Gastroesophageal sphincter (tissue), 4 donors: Measurements from ENCODE around the gene OR5K2. TPM values are rescaled to one million over a fixed set of nuclear protein-coding genes. Genes with fewer than 3 reads are reported as not detected.

Experiments used
- ATAC-seq: fragments of 150-250 bp; one replicate; pipeline ENCODE4 v1.9.1; 2016; ENCODE audit warnings: mild to moderate bottlenecking, moderate library complexity
- H3K27ac ChIP-seq, 4 donors: fragments of 200-600 bp; sonication (generic) in 3 of 4; 1 replicate in 3 of 4; 2 replicates in 1 of 4; pipeline ENCODE4 v1.5.1; 2016 to 2019
- H3K27me3 ChIP-seq: fragments of 200-600 bp; sonication (generic); one replicate; pipeline ENCODE4 v1.5.1; 2019
- H3K36me3 ChIP-seq, 2 donors: fragments of 200-600 bp; sonication (generic); one replicate each; pipeline ENCODE4 v1.5.1; 2019; ENCODE audit warnings: control low read depth in 1 of 2
- H3K4me1 ChIP-seq, 3 donors: fragments of 200-600 bp; sonication (generic); 1 replicate in 2 of 3; 2 replicates in 1 of 3; pipeline ENCODE4 v1.5.1; 2016 to 2019; ENCODE audit warnings: control low read depth in 2 of 3
- H3K4me3 ChIP-seq, 2 donors: fragments of 200-600 bp; sonication (generic); one replicate each; pipeline ENCODE4 v1.5.1; 2019; ENCODE audit warnings: mild to moderate bottlenecking in 1 of 2, moderate library complexity in 1 of 2
- H3K9me3 ChIP-seq, 3 donors: fragments of 200-600 bp; sonication (generic); one replicate each; pipeline ENCODE4 v1.5.1; 2017 to 2019; ENCODE audit warnings: control low read depth in 2 of 3
- CTCF ChIP-seq, 4 experiments: fragments of 200-600 bp in 2 of 4; fragments of 450-650 bp in 2 of 4; sonication (generic) in 1 of 4; IDR thresholded peaks; one replicate each; pipeline ENCODE4 v1.5.1; 2017 to 2019; ENCODE audit warnings: antibody characterized with exemption in 4 of 4, mild to moderate bottlenecking in 2 of 4, moderate library complexity in 2 of 4
- EP300 ChIP-seq: sonication (generic); formaldehyde crosslinking; IDR thresholded peaks from one replicate; pipeline ENCODE4 v1.6.1; 2017; ENCODE audit warnings: antibody characterized with exemption, mild to moderate bottlenecking
- POLR2A ChIP-seq, 2 donors: fragments of 450-650 bp; IDR thresholded peaks; one replicate each; pipeline ENCODE4 v1.6.1; 2017; ENCODE audit warnings: antibody characterized with exemption in 2 of 2, mild to moderate bottlenecking in 2 of 2, moderate library complexity in 1 of 2
- POLR2AphosphoS5 ChIP-seq: sonication (generic); formaldehyde crosslinking; IDR thresholded peaks from one replicate; pipeline ENCODE4 v1.6.1; 2017; ENCODE audit warnings: antibody characterized with exemption
- WGBS, 2 donors: methylation state at CpG; one replicate each; pipeline ENCODE4 v1.1.5; 2018; ENCODE audit warnings: low coverage in 1 of 2; 5-methylcytosine and 5-hydroxymethylcytosine counted together
- total RNA-seq, 4 donors: library from RNA; depleted of rRNA; stranded (reverse); fragments of >200 nt; gene quantifications; one replicate each; pipeline ENCODE4 v1.1.0, GENCODE V29; 2016

OR5K2 gene
- total RNA-seq, 4 donors from 2014 or later, result not detected

GRCh38 chr3:98532709-98533571, 35.5 kb downstream of the OR5K2 start:
- Histone ChIP-seq H3K27ac (no peak overlapping the region), H3K27me3 (no peaks in the 10 kb centered on the region), H3K9me3 (no peaks in the 10 kb centered on the region), H3K36me3 (no peaks in the 10 kb centered on the region), H3K4me3 (no peak overlapping the region), H3K4me1 (no peaks in the 10 kb centered on the region)
- WGBS, 2 donors, result 72 to 89% methylated on average over 5 to 6 of the region's 6 CpGs
- ATAC-seq, result no peak
- TF ChIP-seq CTCF (IDR thresholded peaks at IDR 0.05) (no peak), POLR2A (IDR thresholded peaks at IDR 0.05) (no peak), EP300 (no peak), POLR2AphosphoS5 (no peak)

GRCh38 chr3:98534168-98534567, 36.7 kb downstream of the OR5K2 start:
- no peak for TF ChIP-seq POLR2A (IDR thresholded peaks at IDR 0.05)
- no peak for TF ChIP-seq EP300
- no peak for TF ChIP-seq CTCF (IDR thresholded peaks at IDR 0.05)
- TF ChIP-seq POLR2AphosphoS5, result no peak
- H3K4me1 ChIP-seq, result no peaks in the 10 kb centered on the region
- ATAC-seq, result no peak
- no peaks in the 10 kb centered on the region for H3K9me3 ChIP-seq
- H3K4me3 ChIP-seq, result no peak overlapping the region
- no peaks in the 10 kb centered on the region for H3K36me3 ChIP-seq
- WGBS, 2 donors, result 91 to 92% methylated on average over 2 of the region's 2 CpGs
- H3K27ac ChIP-seq, result no peak overlapping the region
- H3K27me3 ChIP-seq, result no peaks in the 10 kb centered on the region

- Histone ChIP-seq H3K27me3 (no peaks in the 10 kb centered on the region), H3K27ac (no peak overlapping the region), H3K9me3 (no peaks in the 10 kb centered on the region), H3K4me1 (no peaks in the 10 kb centered on the region), H3K36me3 (no peaks in the 10 kb centered on the region), H3K4me3 (no peak overlapping the region)
- WGBS, 2 donors, result 87% methylated on average over 1 of the region's 1 CpG; no CpG with 5 or more reads in 1 of the 2 donors
- TF ChIP-seq CTCF (IDR thresholded peaks at IDR 0.05) (no peak), EP300 (no peak)
- ATAC-seq, result no peak
These were observed 37.3 kb downstream of the OR5K2 start for GRCh38 chr3:98534734-98535133.

GRCh38 chr3:98536456-98537017, 39.1 kb downstream of the OR5K2 start:
- TF ChIP-seq CTCF (IDR thresholded peaks at IDR 0.05) (no peak), POLR2A (IDR thresholded peaks at IDR 0.05) (no peak), POLR2AphosphoS5 (no peak), EP300 (no peak)
- Histone ChIP-seq H3K4me1 (no peaks in the 10 kb centered on the region), H3K27ac (no peak overlapping the region), H3K4me3 (no peak overlapping the region), H3K27me3 (no peaks in the 10 kb centered on the region), H3K9me3 (no peaks in the 10 kb centered on the region), H3K36me3 (no peaks in the 10 kb centered on the region)
- ATAC-seq, result no peak
- 78% methylated on average over 6 of the region's 6 CpGs for WGBS, 2 donors

GRCh38 chr3:98540346-98540745, 42.9 kb downstream of the OR5K2 start:
- no peaks in the 10 kb centered on the region for H3K4me1 ChIP-seq
- no peak for TF ChIP-seq POLR2A (IDR thresholded peaks at IDR 0.05)
- TF ChIP-seq CTCF (IDR thresholded peaks at IDR 0.05), result no peak
- TF ChIP-seq EP300, result no peak
- TF ChIP-seq POLR2AphosphoS5, result no peak
- WGBS, 2 donors, result 64 to 84% methylated on average over 3 of the region's 3 CpGs
- no peaks in the 10 kb centered on the region for H3K9me3 ChIP-seq
- H3K4me3 ChIP-seq, result no peak overlapping the region
- no peak overlapping the region for H3K27ac ChIP-seq
- H3K36me3 ChIP-seq, result no peaks in the 10 kb centered on the region
- no peaks in the 10 kb centered on the region for H3K27me3 ChIP-seq
- ATAC-seq, result no peak
